Motor neuron (in vitro differentiated cells): ENCODE measurements around the gene PLEKHO2. TPM values are rescaled to one million over a fixed set of nuclear protein-coding genes. Genes with fewer than 3 reads are reported as not detected.
A peak's percentile ranks its signal among the peaks of the same experiment; 100 is the strongest.

Experiments used
- ATAC-seq, 8 experiments: fragments of 200-7000 bp; cut with Tn5 transposase; replicated peaks in 6 of 8; 2 replicates each; pipeline ENCODE4 v1.8.0; 2021; ENCODE audit warnings: mild to moderate bottlenecking in 8 of 8, moderate library complexity in 8 of 8
- H3K27ac ChIP-seq, 2 donors: fragments of 250-450 bp; sonication (Bioruptor Pico); 2 replicates each; pipeline ENCODE4 v1.9.0; 2021; ENCODE audit warnings: antibody characterized with exemption in 2 of 2, mild to moderate bottlenecking in 2 of 2, moderate library complexity in 1 of 2
- H3K4me1 ChIP-seq, 2 donors: fragments of 250-450 bp; sonication (Bioruptor Pico); replicated peaks in 1 of 2; 2 replicates each; pipeline ENCODE4 v1.6.1; 2021; ENCODE audit warnings: antibody characterized with exemption in 2 of 2, mild to moderate bottlenecking in 2 of 2, moderate library complexity in 1 of 2
- H3K4me3 ChIP-seq, 5 donors: fragments of 250-450 bp; sonication (Bioruptor Pico); 2 replicates each; pipeline ENCODE4 v1.9.0; 2021; ENCODE audit warnings: antibody characterized with exemption in 5 of 5, mild to moderate bottlenecking in 5 of 5, moderate library complexity in 4 of 5
- WGBS, 10 experiments: fragments of 450-650 bp; shearing (Covaris generic); methylation state at CpG; one replicate each; pipeline ENCODE4 v1.0.0; 2022; 5-methylcytosine and 5-hydroxymethylcytosine counted together
- in situ Hi-C, 9 experiments: fragments of 400-800 bp; cut with MboI; loops; one replicate each; pipeline ENCODE4 v1.15.0; 2021; ENCODE audit warnings: low sequenced_read_pairs in 9 of 9, low pct_unique_long_range_greater_than_20kb in 2 of 9; ENCODE audit not compliant: unreplicated experiment in 9 of 9
- total RNA-seq, 8 experiments: library from RNA; unstranded; fragments of 300-600 nt; gene quantifications; 2 replicates each; pipeline versions ENCODE4 v1.2.3 to v1.2.4, GENCODE V29; 2022

PLEKHO2 gene
- total RNA-seq, 8 experiments from 2014 or later, result 2.3 to 57.2 (median 6.5) TPM

DNA sequence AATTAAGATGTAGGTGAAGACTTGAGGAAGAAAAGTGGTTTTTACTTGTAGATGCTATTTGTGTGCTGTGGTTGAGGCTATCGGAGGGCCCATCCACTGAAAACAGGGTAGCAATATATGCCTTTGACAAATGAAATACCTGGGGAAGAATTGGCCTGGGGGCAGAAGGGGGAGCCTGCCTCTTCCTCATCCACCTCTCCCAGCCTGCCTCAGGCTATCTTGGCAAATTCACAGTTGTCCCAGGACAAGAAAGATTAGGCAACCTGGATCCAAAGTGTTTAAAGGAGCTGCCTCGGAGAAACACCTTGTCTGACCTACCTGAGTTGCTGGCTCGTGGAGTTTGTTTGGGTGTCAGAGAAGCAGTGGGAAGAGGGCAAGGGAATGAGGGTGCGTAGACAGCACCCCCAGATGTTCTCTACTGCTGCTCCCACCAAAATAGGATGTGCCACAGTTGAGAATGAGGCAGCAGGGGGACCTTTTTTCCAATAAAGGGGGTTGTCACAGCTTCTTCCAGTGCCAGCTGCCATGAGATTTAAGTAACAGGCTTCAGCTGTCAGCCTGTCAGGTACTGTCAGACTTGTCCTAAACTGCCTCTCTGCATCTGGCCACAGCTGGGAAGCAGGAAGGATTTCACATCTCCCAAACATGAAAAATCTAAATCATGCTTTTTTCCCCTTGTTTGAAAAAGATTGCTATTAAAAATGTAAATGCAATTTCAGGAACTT is 9.2 kb downstream of the PLEKHO2 start:
- in situ Hi-C loops, result no loop called here
- Histone ChIP-seq H3K27ac (no peak overlapping the region), H3K4me3 (no peak overlapping the region)

DNA sequence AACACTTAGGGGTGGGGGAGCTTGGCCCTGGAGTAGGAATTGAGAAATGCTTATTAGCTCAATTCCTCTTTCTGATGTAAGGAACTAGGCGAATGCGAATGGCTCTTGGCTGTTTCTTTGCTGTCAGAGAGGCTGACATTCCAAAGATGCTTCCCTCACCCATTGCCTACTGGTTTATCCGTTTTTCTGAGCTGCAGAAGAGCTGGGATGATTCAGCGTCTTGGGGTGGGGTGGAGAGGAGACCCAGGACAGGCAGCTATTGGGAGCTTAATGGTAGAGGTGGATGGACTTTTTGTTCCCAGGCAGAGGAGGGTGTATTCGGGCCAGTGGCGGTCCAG is 9.8 kb downstream of the PLEKHO2 start:
- Histone ChIP-seq H3K4me1 (peaks cover 4% of the 10 kb centered on the region in 2 donors), H3K4me3 (no peak overlapping the region), H3K27ac (no peak overlapping the region)
- in situ Hi-C loops, result no loop called here
- 20 to 83% (median 62%) methylated on average over 1 to 5 of the region's 6 CpGs; no CpG with 5 or more reads in 4 of the 10 experiments for WGBS, 10 experiments
- peak in 3 of 8 experiments; percentile 16 to 56 (median 30) for ATAC-seq

More for the DNA sequence above, 9.2 kb downstream of the PLEKHO2 start:
- WGBS, 10 experiments, result 60 to 100% (median 100%) methylated on average over 1 to 3 of the region's 4 CpGs; no CpG with 5 or more reads in 3 of the 10 experiments
- ATAC-seq, result peak in 1 of 8 experiments; percentile 2
- no peaks in the 10 kb centered on the region for H3K4me1 ChIP-seq

DNA sequence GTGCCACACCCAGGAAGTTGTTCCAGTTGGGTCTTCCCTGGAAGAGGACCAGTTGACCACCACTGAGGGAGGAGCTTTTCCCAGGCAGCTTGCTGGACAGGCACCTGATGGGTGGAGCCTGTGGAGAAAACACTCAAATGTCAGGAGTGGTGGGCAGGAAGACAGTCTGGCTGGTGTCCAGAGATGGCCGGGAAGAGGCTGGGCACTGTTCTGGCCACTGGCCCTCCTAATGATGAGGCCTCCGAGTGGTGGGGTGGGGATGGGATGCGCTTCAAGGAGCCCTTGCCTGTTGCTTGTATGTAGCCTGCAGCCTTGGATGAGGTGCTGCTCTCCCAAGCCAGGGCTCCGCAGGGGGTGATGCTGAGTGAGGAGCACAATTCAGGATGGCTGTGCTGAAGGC is 12.3 kb downstream of the PLEKHO2 start:
- ATAC-seq, result peak in 2 of 8 experiments; percentile 1 to 5
- Histone ChIP-seq H3K27ac (no peak overlapping the region), H3K4me1 (peaks cover 12 to 22% of the 10 kb centered on the region in 2 donors), H3K4me3 (no peak overlapping the region)
- in situ Hi-C loops, result no loop called here
- 83 to 100% (median 96%) methylated on average over 1 to 2 of the region's 4 CpGs; no CpG with 5 or more reads in 6 of the 10 experiments for whole genome bisulfite sequencing, 10 experiments

DNA sequence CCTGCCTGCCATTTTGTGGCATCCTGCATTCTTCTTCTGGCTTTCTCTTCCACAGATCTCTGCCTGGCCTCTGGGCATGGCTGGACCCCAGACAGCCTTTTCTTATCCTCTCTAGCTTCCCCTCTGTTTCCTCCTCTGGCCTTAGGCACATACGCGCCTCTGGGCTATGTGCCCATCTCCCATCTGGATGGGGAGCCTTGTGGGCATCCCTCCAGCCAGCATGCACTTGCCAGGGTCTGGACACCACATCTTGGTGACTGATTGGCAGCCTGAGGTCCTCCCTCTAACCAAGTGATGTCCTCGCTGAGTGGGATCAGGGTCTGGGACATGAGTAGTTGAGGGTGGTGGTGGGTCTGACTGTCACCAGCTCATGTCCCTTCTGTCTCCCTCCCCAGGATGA is 12.8 kb downstream of the PLEKHO2 start:
- in situ Hi-C loops, result no loop called here
- no peak overlapping the region for H3K27ac ChIP-seq
- peaks cover 12 to 22% of the 10 kb centered on the region in 2 donors for H3K4me1 ChIP-seq
- no peak overlapping the region for H3K4me3 ChIP-seq
- WGBS, 10 experiments, result 87 to 100% methylated on average over 2 to 3 of the region's 3 CpGs; no CpG with 5 or more reads in 8 of the 10 experiments
- no peak for ATAC-seq

DNA sequence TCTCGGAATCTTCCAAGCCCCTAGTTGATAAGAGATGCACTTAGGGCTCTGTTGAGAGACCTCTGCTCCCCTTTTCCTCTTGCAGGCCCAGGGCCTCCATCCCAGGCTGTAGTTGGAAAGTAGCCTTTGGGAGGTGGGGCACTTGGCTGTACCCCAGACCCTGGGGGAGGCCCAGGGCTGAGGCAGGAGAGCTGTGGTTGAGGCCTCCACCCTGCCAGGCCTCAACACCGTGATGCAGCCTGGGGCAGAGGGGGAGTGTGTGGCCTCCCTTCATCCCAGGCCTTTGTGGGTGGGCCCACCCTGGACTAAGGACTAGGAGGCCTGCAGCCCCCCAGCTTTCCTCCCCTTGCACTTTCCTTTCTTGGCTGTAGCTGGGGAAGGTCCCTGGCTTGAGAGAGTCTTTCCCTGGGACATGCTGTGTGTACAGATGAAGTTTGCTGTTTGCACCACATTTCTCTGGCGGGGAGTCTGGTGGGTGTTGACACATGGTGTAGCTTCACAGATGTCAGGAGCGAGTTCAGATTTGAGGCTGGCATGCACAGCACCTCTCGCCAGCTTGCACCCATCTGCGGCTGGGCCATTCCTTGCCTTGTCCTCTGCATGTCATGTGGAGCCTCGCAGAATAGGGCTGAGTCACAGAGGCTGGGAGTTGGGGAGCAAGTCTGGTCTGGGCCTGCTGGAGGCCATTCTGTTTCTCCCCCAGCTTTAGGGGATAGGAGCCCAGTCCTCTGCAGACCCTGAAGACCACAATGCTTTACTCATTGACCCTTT is 13.7 kb downstream of the PLEKHO2 start:
- peak in 4 of 8 experiments; percentile 0 to 12 (median 6) for ATAC-seq
- Histone ChIP-seq H3K4me3 (no peak overlapping the region), H3K27ac (no peak overlapping the region), H3K4me1 (peaks cover 12 to 22% of the 10 kb centered on the region in 2 donors)
- WGBS, 10 experiments, result 0 to 100% (median 86%) methylated on average over 1 to 3 of the region's 7 CpGs; no CpG with 5 or more reads in 5 of the 10 experiments
- in situ Hi-C loops, result no loop called here

DNA sequence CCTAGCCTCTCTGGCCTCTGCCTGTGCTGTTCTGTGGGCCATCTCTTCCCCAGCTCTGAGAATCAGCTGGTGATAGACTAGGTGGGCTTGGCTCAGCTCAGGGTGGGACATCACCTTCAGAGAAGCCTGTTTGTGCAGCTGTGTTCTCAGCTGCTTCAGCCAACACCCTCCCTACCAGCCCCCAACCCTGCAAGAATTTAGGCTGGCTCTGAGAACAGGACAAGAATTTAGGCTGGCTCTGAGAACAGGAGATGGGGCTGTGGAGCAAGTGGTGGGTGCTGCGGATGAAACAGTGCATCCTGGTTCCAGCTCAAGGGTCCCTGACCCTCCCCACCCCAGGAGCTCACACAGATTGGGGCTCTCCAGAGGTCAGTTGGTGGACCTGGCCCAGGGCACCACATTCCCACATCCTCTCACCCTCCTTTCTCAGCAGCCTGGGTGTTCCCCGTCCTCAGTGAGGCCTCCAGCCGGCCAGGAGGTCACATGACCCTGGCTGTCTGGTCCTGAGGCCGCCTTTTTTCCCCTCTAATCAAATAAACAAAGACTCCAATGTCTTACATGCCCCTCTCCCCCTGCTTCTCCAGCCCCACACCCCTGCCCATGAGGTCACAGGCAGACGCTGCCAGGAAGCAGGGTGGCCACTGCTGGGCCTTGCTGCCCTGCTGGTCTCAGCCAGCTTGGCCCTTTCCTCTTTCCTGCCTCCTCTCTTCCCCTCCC is 14.9 kb downstream of the PLEKHO2 start:
- Histone ChIP-seq H3K4me1 (peaks cover 12 to 22% of the 10 kb centered on the region in 2 donors), H3K4me3 (no peak overlapping the region), H3K27ac (peak overlapping the region; percentile 26 to 66)
- ATAC-seq, result peak; percentile 13 to 95 (median 89)
- in situ Hi-C loops, result no loop called here
- WGBS, 10 experiments, result 20% methylated on average over 1 of the region's 5 CpGs; no CpG with 5 or more reads in 9 of the 10 experiments

DNA sequence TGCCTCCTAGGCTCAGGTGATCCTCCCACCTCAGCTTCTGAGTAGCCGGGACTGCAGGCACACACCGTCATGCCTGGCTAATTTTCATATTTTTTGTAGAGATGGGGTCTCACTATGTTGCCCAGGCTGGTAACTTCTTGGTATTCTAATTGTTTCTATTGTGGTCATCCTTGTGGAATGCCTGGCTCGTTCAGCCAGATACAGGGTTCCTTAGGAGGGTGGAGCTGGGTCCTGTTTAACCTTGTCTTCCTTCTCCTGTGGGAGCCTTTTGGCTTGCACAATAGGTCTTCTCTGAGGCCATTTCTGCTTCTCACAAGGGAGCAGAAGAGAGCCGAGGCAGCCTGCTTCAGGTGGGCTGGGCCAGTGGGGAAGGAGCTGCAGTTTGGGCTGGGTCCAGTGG is 15.7 kb downstream of the PLEKHO2 start:
- Histone ChIP-seq H3K4me3 (no peak overlapping the region), H3K4me1 (peaks cover 12 to 22% of the 10 kb centered on the region in 2 donors), H3K27ac (peak overlapping the region in 1 of 2 donors; percentile 66)
- 40 to 100% (median 88%) methylated on average over 1 to 4 of the region's 4 CpGs; no CpG with 5 or more reads in 4 of the 10 experiments for WGBS, 10 experiments
- in situ Hi-C loops, result no loop called here
- peak in 1 of 8 experiments; percentile 1 for ATAC-seq

DNA sequence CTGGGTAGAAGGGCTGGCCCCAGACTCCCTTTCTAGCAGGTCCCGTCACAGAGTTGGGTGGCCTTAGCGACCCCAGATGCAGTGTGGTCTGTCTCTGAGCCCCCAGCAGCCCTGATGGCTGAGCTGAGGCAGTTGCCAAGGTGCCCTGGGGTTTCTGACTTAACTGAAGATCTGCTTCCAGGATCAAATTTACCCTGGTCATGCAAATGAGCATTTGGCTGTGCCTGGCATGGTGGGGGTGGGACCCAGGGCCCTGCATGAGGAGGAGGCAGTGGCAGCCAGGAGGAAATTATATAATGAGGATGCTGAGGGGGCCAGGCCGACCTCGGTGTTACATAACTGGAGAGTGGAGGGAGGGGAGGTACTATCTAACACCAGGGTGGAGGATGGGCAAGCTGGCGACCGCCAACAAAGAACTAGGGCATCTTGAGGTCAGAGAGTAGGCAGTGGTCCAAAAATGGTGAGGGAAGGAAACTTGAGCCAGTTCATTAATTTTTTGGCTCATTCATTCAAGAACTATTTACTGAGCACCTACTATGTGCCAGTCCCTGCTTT is 16.4 kb downstream of the PLEKHO2 start:
- ATAC-seq, result no peak
- Histone ChIP-seq H3K4me3 (no peak overlapping the region), H3K4me1 (peaks cover 12 to 22% of the 10 kb centered on the region in 2 donors), H3K27ac (no peak overlapping the region)
- 20 to 100% (median 72%) methylated on average over 1 to 4 of the region's 6 CpGs; no CpG with 5 or more reads in 5 of the 10 experiments for WGBS, 10 experiments
- in situ Hi-C loops, result no loop called here

DNA sequence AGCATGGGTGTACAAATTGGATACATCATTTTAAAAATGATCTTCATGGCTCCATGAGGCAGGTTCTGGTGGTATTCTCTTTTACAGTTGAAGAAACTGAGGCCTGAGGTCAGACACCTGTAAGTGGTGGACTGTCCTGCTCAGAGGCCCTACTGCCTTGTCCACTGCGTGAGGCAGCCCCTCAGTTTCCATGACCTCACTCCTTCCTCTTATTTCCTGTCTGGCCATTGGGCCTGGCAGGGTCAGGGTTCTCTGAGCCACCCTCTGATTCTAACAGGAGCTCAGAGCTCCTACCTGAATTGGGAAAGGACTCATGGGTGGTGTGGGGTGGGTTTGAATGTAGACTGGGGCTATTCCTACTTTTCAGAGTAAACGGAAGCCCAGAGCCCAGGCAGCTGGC is 17.5 kb downstream of the PLEKHO2 start:
- ATAC-seq, result no peak
- H3K4me3 ChIP-seq, result no peak overlapping the region
- in situ Hi-C loops, result no loop called here
- WGBS, 10 experiments, result 100% methylated on average over 1 to 2 of the region's 2 CpGs; no CpG with 5 or more reads in 7 of the 10 experiments
- peaks cover 12 to 22% of the 10 kb centered on the region in 2 donors for H3K4me1 ChIP-seq
- H3K27ac ChIP-seq, result no peak overlapping the region

DNA sequence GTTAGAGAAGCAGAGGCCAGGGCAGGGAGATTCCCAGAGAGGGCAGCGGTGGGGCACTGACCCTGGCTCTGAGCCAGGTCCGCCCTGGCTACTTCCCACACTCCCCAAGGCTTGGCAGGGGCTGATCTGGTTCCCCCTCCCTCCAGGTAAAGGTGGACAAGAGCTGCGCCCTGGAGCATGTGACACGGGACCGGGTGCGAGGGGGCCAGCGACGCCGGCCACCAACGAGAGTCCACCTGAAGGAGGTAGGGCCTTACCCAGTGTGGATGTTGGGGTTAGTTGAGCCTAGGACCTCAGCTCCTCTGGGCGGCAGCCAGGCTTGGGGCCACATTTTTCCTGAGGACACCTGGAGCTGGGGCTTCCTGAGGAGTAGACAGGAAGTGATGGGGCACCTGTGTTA is 19.6 kb downstream of the PLEKHO2 start:
- H3K4me3 ChIP-seq, result no peak overlapping the region
- H3K4me1 ChIP-seq, result peaks cover 11 to 25% of the 10 kb centered on the region in 2 donors
- H3K27ac ChIP-seq, result no peak overlapping the region
- WGBS, 10 experiments, result 83 to 100% (median 100%) methylated on average over 1 of the region's 11 CpGs; no CpG with 5 or more reads in 7 of the 10 experiments
- ATAC-seq, result no peak
- in situ Hi-C loops, result no loop called here

DNA sequence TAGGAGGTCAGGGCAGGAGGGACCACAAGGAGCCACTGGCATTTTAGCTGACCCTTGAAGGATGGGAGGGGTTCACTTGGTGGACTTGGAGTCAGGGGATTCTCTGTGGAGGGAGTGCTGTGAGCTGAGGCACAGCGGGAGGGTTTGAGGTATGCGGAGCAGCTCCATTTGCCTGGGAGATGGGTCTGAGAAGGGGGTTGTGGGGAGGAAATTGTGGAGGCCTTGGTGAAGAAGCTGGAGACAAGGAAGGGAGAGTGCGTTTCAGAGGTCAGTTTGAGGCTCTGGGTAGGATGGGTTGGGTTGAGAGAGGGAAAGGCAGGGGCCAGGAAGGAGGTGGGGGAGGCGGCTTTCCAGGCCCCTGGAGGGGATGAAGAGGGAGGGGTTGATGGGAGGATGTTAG is 20.2 kb downstream of the PLEKHO2 start:
- in situ Hi-C loops, result no loop called here
- no peak for ATAC-seq
- Histone ChIP-seq H3K27ac (no peak overlapping the region), H3K4me1 (peaks cover 11 to 25% of the 10 kb centered on the region in 2 donors), H3K4me3 (no peak overlapping the region)
- WGBS, 10 experiments, result 79 to 100% (median 92%) methylated on average over 1 to 2 of the region's 4 CpGs; no CpG with 5 or more reads in 4 of the 10 experiments

DNA sequence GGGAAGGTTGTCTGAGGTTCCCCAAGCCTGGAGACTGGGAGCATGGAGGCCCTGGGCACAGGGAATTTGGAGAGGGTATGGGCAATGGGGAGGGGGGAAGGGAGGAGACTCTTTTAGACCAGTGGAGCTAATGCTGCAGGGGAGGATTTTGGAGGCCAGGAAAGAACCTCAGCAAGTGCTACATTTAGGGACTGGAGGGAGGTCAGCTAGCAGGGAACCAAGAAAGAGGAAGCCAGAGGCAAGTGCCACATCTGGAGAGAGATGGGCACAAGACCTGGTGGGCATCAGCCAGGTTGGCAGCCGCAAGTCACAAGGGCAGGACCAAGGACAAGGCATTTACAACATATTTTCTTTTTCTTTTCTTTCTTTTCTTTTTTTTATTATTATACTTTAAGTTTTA is 20.7 kb downstream of the PLEKHO2 start:
- in situ Hi-C loops, result no loop called here
- Histone ChIP-seq H3K4me3 (no peak overlapping the region), H3K4me1 (peaks cover 12 to 23% of the 10 kb centered on the region in 2 donors), H3K27ac (no peak overlapping the region)
- WGBS, 10 experiments, result 100% methylated on average over 1 of the region's 1 CpG; no CpG with 5 or more reads in 8 of the 10 experiments
- ATAC-seq, result no peak
